ENCODE results near the gene ACTN4. TPM values are rescaled to one million over a fixed set of nuclear protein-coding genes. Genes with fewer than 3 reads are reported as not detected.

ACTN4 gene
- polyA plus RNA-seq, 2 of the 4 experiments (the other 2 are of a cell fraction) = 605 to 967 TPM

- no peak for TF ChIP-seq KDM5A (IDR thresholded peaks at IDR 0.05)
- no peak for TF ChIP-seq SMC3 (IDR thresholded peaks at IDR 0.05)
- no peak for TF ChIP-seq MYC (IDR thresholded peaks at IDR 0.05; ENCODE audit: borderline replicate concordance, low read length)
- no peak for TF ChIP-seq RCOR1 (IDR thresholded peaks at IDR 0.05; ENCODE audit: low read depth, low read length)
- TF ChIP-seq FOXS1 (CRISPR knock-in tag; IDR thresholded peaks at IDR 0.05) = no peak
- TF ChIP-seq FOSB (CRISPR knock-in tag; IDR thresholded peaks at IDR 0.05) = no peak
- TF ChIP-seq ZSCAN20 (CRISPR knock-in tag; IDR thresholded peaks at IDR 0.05) = no peak
- TF ChIP-seq CHD4 (IDR thresholded peaks at IDR 0.05; ENCODE audit: borderline replicate concordance) = no peak
- no peak for TF ChIP-seq RARB (CRISPR knock-in tag; IDR thresholded peaks at IDR 0.05)
- no peak for TF ChIP-seq ATOH8 (CRISPR knock-in tag; IDR thresholded peaks at IDR 0.05; ENCODE audit: low read depth)
Observed at GRCh38 chr19:38773469-38774177, 126.2 kb downstream of the ACTN4 start, which contains the start of gene LGALS7 (continued).

GRCh38 chr19:38774181-38774950 lies 126.9 kb downstream of the ACTN4 start:
- TF ChIP-seq POLR2A (IDR thresholded peaks at IDR 0.05; ENCODE audit: low read length) = 0 out of 2 replicates have a peak, but pooled peaks have one; percentile 11
- no peak for TF ChIP-seq RCOR1 (IDR thresholded peaks at IDR 0.05; ENCODE audit: low read depth, low read length)
- ChIA-PET CTCF (interaction anchor here (0.6 to 1.5 kb wide), 4 partner anchors 10 to 25 kb away, joined by 3 to 5 read pairs (median 4); no protein-coding TSS in a partner anchor), POLR2A (interaction anchor here (0.8 to 1.1 kb wide), 2 partner anchors 20 to 156 kb away, joined by 3 read pairs; partner anchors contain the start of genes MRPS12 and SARS2)
- Histone ChIP-seq H3K4me2 (no peak overlapping the region), H3K4me3 (no peak overlapping the region), H3K4me1 (peaks cover 7% of the 10 kb centered on the region; the same call in 1 of the 3 replicates), H3K27ac (peak overlapping the region in 1 of 2 experiments; percentile 21; a peak in 4 of 6 replicates), H3K9me3 (no peaks in the 10 kb centered on the region)
- 88% methylated on average over 13 of the region's 13 CpGs for WGBS (ENCODE audit: missing lambda C conversion rate)
- ATAC-seq (no peak), DNase-seq (ENCODE audit: low read depth in 1 of 2, low spot score in 1 of 2) (no peak), FAIRE-seq (no peak)

GRCh38 chr19:38778733-38779132 lies 131.3 kb downstream of the ACTN4 start:
- FAIRE-seq = no peak
- POLR2A ChIA-PET = no interaction called here
- DNase-seq (ENCODE audit: low read depth in 1 of 2, low spot score in 1 of 2) = no peak
- Histone ChIP-seq H3K4me1 (peaks cover 7% of the 10 kb centered on the region; the same call in 1 of the 3 replicates), H3K27ac (0 out of 6 replicates have a peak overlapping the region, but pooled peaks of 1 of the 2 experiments have one; percentile 22), H3K4me3 (no peak overlapping the region), H3K4me2 (no peak overlapping the region), H3K9me3 (no peaks in the 10 kb centered on the region)
- TF ChIP-seq TP53 (CRISPR knock-in tag; IDR thresholded peaks at IDR 0.05) (no peak), ZSCAN20 (CRISPR knock-in tag; IDR thresholded peaks at IDR 0.05) (no peak), RARB (CRISPR knock-in tag; IDR thresholded peaks at IDR 0.05) (no peak), NFE2L2 (conservative IDR thresholded peaks at IDR 0.05; ENCODE audit: low read length) (no peak), BHLHE40 (IDR thresholded peaks at IDR 0.05; ENCODE audit: low read depth, low read length) (no peak), GATA3 (IDR thresholded peaks at IDR 0.05; ENCODE audit: borderline replicate concordance) (no peak), RAD21 (conservative IDR thresholded peaks at IDR 0.05 in 1 of 2, IDR thresholded peaks at IDR 0.05 in 1 of 2) (no peak), EP300 (IDR thresholded peaks at IDR 0.05) (no peak), BCL3 (IDR thresholded peaks at IDR 0.05) (no peak), JUNB (IDR thresholded peaks at IDR 0.05) (no peak), EHMT2 (IDR thresholded peaks at IDR 0.05; ENCODE audit: low read depth) (no peak), HMGXB4 (CRISPR knock-in tag; IDR thresholded peaks at IDR 0.05; ENCODE audit: borderline replicate concordance) (no peak), HDAC2 (IDR thresholded peaks at IDR 0.05) (no peak), JUN (IDR thresholded peaks at IDR 0.05) (no peak), NR3C1 (IDR thresholded peaks at IDR 0.05) (no peak), KDM1A (IDR thresholded peaks at IDR 0.05; ENCODE audit: low read depth) (no peak)
- CTCF ChIA-PET = interaction anchor here (0.9 to 2.4 kb wide), 9 partner anchors 9 to 154 kb away, joined by 3 to 7 read pairs (median 4); no protein-coding TSS in a partner anchor
- 73% methylated on average over 7 of the region's 7 CpGs for WGBS (ENCODE audit: missing lambda C conversion rate)
- no peak for ATAC-seq
